ENCODE results near the gene AKR7A3.

The AKR7A3 gene

GRCh38 chr1:19268445-19268844 lies 20.1 kb downstream of the AKR7A3 start:
- no peaks in the 10 kb centered on the region for H3F3A ChIP-seq (ENCODE audit: low read depth)
- no peak overlapping the region for H3K4me3 ChIP-seq (ENCODE audit: low read length, poor library complexity, severe bottlenecking)
- TF ChIP-seq EZH2phosphoT487 (IDR thresholded peaks at IDR 0.05; ENCODE audit: borderline replicate concordance) (no peak), CTCF (conservative IDR thresholded peaks at IDR 0.05; ENCODE audit: low read length) (no peak)
- no peaks in the 10 kb centered on the region for H4K20me1 ChIP-seq (ENCODE audit: insufficient read depth, low read length, poor library complexity, severe bottlenecking)
- no peak overlapping the region for H3K9ac ChIP-seq (ENCODE audit: low read depth, low read length, poor library complexity, severe bottlenecking)
- H3K4me2 ChIP-seq (ENCODE audit: low read depth, low read length, poor library complexity, severe bottlenecking), result no peak overlapping the region
- H3K9me3 ChIP-seq (ENCODE audit: insufficient read depth, low read depth, low read length), result no peaks in the 10 kb centered on the region
- H3K79me2 ChIP-seq (ENCODE audit: insufficient read depth, low read length), result no peaks in the 10 kb centered on the region
- no peaks in the 10 kb centered on the region for H3K9me2 ChIP-seq (replicated peaks; ENCODE audit: low read depth, low read length)
- no peaks in the 10 kb centered on the region for H3K36me3 ChIP-seq (ENCODE audit: insufficient read depth, low read length)
- H3K27me3 ChIP-seq (ENCODE audit: insufficient read depth, low read length, poor library complexity, severe bottlenecking), result no peaks in the 10 kb centered on the region
- no peak overlapping the region for H2AFZ ChIP-seq (ENCODE audit: low read length)
- H3K4me1 ChIP-seq (ENCODE audit: insufficient read depth, low read length, poor library complexity, severe bottlenecking), result no peaks in the 10 kb centered on the region

GRCh38 chr1:19262744-19263143 lies 25.8 kb downstream of the AKR7A3 start:
- H3K9me3 ChIP-seq (ENCODE audit: insufficient read depth, low read depth, low read length), result no peaks in the 10 kb centered on the region
- H3K9ac ChIP-seq (ENCODE audit: low read depth, low read length, poor library complexity, severe bottlenecking), result no peak overlapping the region
- no peaks in the 10 kb centered on the region for H4K20me1 ChIP-seq (ENCODE audit: insufficient read depth, low read length, poor library complexity, severe bottlenecking)
- H3K4me2 ChIP-seq (ENCODE audit: low read depth, low read length, poor library complexity, severe bottlenecking), result no peak overlapping the region
- no peak for TF ChIP-seq EZH2phosphoT487 (IDR thresholded peaks at IDR 0.05; ENCODE audit: borderline replicate concordance)
- TF ChIP-seq CTCF (conservative IDR thresholded peaks at IDR 0.05; ENCODE audit: low read length), result no peak
- no peak overlapping the region for H3K4me3 ChIP-seq (ENCODE audit: low read length, poor library complexity, severe bottlenecking)
- no peaks in the 10 kb centered on the region for H3K79me2 ChIP-seq (ENCODE audit: insufficient read depth, low read length)
- H3K36me3 ChIP-seq (ENCODE audit: insufficient read depth, low read length), result peaks cover 31% of the 10 kb centered on the region; the same call in 1 of the 2 replicates
- no peaks in the 10 kb centered on the region for H3F3A ChIP-seq (ENCODE audit: low read depth)
- H3K4me1 ChIP-seq (ENCODE audit: insufficient read depth, low read length, poor library complexity, severe bottlenecking), result no peaks in the 10 kb centered on the region
- no peaks in the 10 kb centered on the region for H3K27me3 ChIP-seq (ENCODE audit: insufficient read depth, low read length, poor library complexity, severe bottlenecking)
- no peak overlapping the region for H2AFZ ChIP-seq (ENCODE audit: low read length)
- no peaks in the 10 kb centered on the region for H3K9me2 ChIP-seq (replicated peaks; ENCODE audit: low read depth, low read length)

- Histone ChIP-seq H3F3A (ENCODE audit: low read depth) (no peaks in the 10 kb centered on the region), H3K9me2 (replicated peaks; ENCODE audit: low read depth, low read length) (no peaks in the 10 kb centered on the region), H4K20me1 (ENCODE audit: insufficient read depth, low read length, poor library complexity, severe bottlenecking) (no peaks in the 10 kb centered on the region), H3K27me3 (ENCODE audit: insufficient read depth, low read length, poor library complexity, severe bottlenecking) (no peaks in the 10 kb centered on the region), H3K4me2 (ENCODE audit: low read depth, low read length, poor library complexity, severe bottlenecking) (no peak overlapping the region), H3K36me3 (ENCODE audit: insufficient read depth, low read length) (peaks cover 38% of the 10 kb centered on the region; the same call in 1 of the 2 replicates), H3K79me2 (ENCODE audit: insufficient read depth, low read length) (no peaks in the 10 kb centered on the region), H3K9me3 (ENCODE audit: insufficient read depth, low read depth, low read length) (no peaks in the 10 kb centered on the region), H3K9ac (ENCODE audit: low read depth, low read length, poor library complexity, severe bottlenecking) (no peak overlapping the region), H3K4me3 (ENCODE audit: low read length, poor library complexity, severe bottlenecking) (no peak overlapping the region), H2AFZ (ENCODE audit: low read length) (no peak overlapping the region), H3K4me1 (ENCODE audit: insufficient read depth, low read length, poor library complexity, severe bottlenecking) (no peaks in the 10 kb centered on the region)
- TF ChIP-seq CTCF (conservative IDR thresholded peaks at IDR 0.05; ENCODE audit: low read length) (no peak), EZH2phosphoT487 (IDR thresholded peaks at IDR 0.05; ENCODE audit: borderline replicate concordance) (no peak)
Observed at GRCh38 chr1:19262047-19262446, 26.5 kb downstream of the AKR7A3 start.
